SW480 (cell line): ENCODE results near the gene RAB3B.
A peak's percentile ranks its signal among the peaks of the same experiment; 100 is the strongest.
"Not testable (repeated sequence)": the region's sequence is repeated elsewhere in the genome, so short reads cannot be mapped to it uniquely, and the experiment has no call there.

Source experiments
- DNase-seq: peaks from one replicate; pipeline ENCODE4 v3.0.0-alpha.2; 2016; ENCODE audit warnings: low spot score

RAB3B gene

DNA sequence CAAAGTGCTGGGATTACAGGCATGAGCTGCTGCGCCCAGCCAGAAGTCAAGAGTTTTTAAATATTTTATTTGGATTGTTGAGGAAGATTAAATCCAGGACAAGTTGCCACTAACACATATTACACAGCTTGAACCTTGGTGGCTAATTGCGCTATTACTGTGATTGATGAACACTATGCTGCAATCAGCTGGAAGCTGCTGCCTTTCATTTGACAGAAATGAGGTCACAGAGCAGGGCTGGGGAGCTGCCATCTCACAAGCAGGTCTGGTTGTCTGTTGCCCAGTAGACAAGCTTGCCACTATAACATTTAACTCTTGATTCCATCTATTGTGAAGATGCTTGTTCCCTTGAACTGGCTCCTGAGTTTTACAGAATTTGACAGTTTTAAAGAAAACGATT lies 74.5 kb downstream of the RAB3B start:
- no peak for DNase-seq

DNA sequence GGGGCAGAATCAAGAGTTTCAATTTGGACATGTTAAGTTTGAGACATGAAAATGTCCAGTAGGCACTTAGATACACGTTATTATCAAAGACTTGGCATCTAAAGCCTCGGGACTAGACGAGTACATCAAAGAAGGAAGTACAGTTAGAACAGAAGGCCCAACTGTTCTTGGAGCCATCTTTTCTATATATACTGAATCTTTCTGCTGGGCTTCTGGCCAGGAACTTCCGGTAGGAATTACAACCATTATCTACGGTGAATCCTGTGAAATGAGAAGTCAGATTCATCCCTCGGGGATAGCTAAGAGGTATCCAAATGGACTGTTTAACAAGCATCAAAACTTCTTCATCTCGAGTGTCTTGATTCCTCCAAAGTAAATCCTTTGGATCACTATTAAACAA lies 77.6 kb downstream of the RAB3B start:
- DNase-seq, result no peak

DNA sequence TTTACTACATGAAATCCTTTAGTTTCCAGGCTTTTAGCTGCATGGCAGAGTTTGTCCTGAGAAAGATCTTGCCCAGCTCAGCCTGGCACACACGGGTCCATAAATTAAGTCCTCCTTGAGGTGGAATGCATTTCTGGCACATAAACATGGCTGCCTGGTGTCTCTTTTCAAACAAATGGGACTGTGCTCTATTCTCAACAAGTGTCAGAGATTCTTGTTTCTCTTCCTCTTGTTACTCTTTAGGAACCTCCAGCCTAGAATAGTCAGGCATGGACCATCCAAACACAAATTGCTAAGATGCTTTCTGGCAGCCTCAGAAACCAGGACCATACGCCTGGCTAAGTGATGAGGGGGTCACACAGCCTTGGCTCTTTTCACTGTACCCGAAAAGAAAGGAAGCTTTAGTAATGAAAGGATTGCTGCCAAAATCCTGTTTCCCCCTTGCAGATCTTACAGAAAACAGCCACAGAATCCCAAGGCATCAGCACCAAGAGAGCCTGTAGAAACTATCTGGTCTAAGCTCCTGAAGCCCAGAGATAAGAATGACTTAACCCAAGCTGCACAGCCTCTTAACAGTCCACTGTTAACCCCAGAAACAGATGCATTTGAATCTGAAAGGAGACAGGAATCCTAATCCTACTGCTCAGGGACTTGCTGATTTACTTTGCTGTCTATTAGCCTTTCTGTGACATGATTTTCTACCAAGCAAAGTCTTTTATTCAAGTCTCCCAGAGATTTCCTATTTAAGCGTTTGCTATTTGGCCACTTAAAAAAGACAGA lies 80.1 kb downstream of the RAB3B start:
- no peak for DNase-seq

- no peak for DNase-seq
These were observed 82.0 kb downstream of the RAB3B start for GRCh38 chr1:51908499-51908898.

DNA sequence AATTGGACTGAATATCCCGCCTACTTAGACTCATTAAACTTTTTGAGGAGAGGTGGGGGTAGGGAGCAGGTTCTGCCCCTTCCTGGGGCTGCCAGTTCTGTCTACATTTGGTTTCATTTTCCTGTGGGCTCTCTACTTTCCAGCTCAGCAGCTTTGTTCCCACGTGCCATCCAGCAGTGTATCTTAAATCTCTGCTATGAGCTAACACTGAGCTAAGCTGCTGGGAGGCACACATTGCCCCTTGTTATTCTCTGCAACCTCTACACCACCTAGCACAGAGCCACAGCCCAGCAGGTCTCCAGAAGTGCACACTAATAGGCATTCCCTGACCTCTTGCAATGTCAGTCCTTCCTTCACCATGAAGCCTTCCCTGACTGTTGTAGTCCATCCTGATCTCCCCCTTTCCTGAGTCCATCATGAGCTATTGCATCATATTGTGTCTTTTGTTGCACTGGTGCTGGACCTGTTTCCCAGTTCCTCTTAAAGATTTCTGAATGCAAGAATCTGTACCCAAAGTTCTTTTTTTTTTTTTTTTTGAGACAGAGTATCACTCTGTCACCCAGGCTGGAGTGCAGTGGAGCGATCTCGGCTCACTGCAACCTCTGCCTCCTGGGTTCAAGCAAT lies 83.3 kb downstream of the RAB3B start:
- DNase-seq, result no peak

DNA sequence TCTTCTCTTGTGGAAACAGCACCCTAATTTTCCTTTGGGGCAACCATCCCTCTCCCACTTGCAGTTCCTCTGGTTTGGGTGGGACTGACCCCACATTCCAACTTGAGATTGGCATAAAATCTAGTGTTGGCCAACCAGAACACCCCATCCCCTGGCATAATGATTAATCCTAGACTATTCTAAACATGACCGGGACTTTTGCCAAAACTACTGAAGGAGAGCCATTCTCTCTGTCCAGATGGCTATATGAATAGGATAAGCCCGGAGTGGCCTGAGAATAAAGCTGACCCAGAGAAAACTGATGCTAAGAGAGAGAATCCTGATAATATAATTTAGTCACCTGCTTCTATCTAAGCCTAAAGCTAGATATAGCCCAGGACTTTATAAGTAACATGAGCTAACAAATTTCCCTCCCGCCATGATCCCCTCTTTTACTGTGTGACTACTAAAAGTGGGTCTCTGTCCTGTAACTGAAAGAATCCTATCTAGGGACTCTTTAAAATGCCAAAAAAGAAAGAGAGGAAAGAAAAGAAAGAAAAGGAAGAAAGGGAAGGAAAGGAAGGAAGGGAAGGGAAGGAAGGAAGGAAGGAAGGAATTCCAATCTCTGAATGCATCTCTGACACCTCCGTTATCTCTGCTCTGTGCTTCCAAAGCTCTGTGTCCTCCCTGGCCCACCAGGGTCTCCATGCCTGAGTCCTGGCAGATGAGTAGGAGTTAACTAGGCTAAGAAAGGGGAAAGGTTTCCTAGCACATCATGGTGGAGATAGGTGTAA lies 84.0 kb downstream of the RAB3B start:
- no peak for DNase-seq

DNA sequence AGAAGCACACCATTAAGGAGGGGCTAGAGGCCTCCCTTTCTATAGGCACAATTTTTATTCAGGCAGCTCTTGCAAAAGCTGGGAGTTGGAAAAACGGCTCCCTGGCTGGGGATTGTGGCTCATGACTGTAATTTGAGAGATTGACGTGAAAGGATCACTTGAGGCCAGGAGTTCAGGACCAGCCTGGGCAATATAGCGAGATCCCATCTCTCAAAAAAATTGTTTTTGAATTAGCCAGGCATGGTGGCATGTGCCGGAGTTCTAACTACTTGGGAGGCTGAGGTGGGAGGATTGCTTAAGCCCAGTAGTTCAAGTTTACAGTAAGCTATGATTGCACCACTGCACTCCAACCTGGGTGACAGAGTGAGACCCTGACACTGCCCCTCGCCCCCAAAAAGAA lies 88.0 kb downstream of the RAB3B start:
- no peak for DNase-seq

GRCh38 chr1:51901151-51901550 lies 89.3 kb downstream of the RAB3B start:
- DNase-seq, result no peak

GRCh38 chr1:51899022-51899421 lies 91.5 kb downstream of the RAB3B start:
- no peak for DNase-seq

- peak; percentile 22 for DNase-seq
These were observed 92.3 kb downstream of the RAB3B start for GRCh38 chr1:51898090-51898734.

GRCh38 chr1:51897699-51898031 lies 92.8 kb downstream of the RAB3B start:
- DNase-seq, result peak; percentile 66

DNA sequence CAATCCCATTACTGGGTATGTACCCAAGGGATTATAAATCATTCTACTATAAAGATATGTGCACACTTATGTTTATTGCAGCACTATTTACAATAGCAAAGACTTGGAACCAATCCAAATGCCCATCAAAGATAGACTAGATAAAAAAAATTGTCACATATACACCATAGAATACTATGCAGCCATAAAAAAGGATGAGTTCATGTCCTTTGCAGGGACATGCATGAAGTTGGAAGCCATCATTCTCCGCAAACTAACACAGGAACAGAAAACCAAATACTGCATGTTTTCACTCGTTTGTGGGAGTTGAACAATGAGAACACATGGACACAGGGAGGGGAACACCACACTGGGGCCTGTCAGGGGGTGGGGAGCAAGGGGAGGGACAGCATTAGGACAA lies 95.8 kb downstream of the RAB3B start:
- not testable (repeated sequence) for DNase-seq

GRCh38 chr1:51878616-51879336 lies 111.7 kb downstream of the RAB3B start, which contains the start of gene NRDC:
TSS of gene NRDC (minus strand) at chr1:51878727. CDS start at chr1:51878615, 112 bp downstream.
- DNase-seq, result peak; percentile 99

DNA sequence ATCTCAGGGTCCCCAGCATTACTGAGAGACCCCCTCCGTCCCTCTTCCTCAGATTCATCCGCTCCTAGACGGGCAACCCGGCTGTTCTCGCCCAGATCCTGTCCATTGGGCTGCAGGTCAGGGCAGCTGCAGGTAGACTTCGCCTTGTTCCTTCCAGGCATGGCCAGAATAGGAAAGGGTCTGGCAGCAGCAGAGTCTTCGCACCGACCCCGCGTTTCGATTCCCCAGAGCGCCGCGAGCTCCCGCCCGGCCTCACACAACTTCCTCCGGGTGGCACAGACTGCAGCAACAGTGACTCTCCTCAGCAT lies 112.2 kb downstream of the RAB3B start:
- no peak for DNase-seq

- DNase-seq, result peak; percentile 20
These were observed 112.8 kb downstream of the RAB3B start for GRCh38 chr1:51877434-51878307.

DNA sequence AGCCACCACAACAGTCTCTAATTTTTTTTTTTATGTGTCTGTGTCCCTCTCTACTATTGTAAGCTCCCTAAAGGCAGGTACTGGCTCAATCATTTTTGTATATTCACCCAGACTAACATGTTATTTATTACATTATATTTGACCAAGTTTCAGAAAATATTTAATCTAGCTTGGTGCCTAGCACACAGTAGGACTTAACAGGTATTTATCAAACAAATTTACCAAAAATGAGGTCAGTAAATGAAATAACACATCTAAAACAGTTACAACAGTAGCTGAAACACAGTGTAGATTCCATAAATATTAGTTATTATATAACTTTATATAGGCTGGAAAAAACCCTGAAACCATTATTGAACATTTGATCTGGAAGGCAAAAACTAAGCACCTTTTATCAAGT lies 114.7 kb downstream of the RAB3B start:
- no peak for DNase-seq

- DNase-seq, result no peak
These were observed 115.2 kb downstream of the RAB3B start for GRCh38 chr1:51875291-51875772.

GRCh38 chr1:51873270-51873669 lies 117.2 kb downstream of the RAB3B start:
- DNase-seq, result not testable (repeated sequence)

- DNase-seq, result no peak
These were observed 119.0 kb downstream of the RAB3B start for GRCh38 chr1:51871351-51871975.

DNA sequence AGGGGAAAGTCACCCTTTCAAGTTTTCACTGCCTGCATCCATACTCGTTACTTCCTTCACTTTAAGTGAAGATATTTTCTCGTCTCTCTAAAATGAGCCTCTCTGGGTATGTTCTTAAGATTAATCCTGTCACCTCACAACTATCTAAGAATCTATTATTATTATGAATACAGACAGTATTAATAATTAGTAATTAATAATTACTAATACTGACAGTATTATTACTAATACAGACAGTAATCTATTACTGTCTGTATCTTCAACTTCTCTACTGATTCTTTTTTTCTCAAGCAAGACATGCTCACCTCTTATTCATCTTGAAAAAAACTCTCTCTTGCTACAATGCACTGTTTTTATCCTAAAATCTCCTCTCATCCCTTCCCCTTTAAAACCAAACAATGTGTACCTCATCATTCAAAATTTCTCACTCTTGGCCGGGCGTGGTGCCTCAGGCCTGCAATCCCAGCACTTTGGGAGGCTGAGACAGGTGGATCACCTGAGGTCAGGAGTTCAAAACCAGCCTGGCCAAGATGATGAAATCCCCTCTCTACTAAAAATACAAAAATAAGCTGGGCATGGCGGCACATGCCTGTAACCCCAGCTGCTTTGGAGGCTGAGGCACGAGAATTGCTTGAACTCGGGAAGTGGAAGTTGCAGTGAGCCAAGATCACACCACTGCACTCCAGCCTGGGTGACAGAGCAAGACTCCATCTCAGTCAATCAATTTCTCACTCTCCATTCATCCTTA lies 119.7 kb downstream of the RAB3B start:
- DNase-seq, result no peak
